Measurements from ENCODE around the gene UNC79.

UNC79 gene

DNA sequence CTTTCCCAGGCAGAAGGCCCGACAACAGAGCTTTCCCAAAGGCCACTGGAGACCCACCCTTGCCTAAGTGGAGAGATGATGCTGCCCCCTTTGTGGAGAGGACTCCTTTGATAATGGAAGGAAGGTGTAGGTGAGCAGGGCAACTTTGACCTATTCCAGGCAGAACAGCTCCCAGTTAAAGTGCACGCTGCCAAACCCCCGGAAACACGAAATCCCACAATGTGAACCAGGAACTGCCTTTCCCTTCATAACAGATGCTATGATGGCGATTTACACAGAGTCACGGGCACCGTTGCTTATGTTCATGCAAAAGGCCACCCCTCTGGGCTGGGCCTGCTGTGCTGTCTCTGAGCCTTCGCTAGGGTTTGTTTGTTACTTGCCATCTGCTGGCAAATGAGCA lies 322.9 kb downstream of the UNC79 start:
- TF ChIP-seq, protein P1, sequence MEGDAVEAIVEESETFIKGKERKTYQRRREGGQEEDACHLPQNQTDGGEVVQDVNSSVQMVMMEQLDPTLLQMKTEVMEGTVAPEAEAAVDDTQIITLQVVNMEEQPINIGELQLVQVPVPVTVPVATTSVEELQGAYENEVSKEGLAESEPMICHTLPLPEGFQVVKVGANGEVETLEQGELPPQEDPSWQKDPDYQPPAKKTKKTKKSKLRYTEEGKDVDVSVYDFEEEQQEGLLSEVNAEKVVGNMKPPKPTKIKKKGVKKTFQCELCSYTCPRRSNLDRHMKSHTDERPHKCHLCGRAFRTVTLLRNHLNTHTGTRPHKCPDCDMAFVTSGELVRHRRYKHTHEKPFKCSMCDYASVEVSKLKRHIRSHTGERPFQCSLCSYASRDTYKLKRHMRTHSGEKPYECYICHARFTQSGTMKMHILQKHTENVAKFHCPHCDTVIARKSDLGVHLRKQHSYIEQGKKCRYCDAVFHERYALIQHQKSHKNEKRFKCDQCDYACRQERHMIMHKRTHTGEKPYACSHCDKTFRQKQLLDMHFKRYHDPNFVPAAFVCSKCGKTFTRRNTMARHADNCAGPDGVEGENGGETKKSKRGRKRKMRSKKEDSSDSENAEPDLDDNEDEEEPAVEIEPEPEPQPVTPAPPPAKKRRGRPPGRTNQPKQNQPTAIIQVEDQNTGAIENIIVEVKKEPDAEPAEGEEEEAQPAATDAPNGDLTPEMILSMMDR (IDR thresholded peaks at IDR 0.05; ENCODE audit: control insufficient read depth, extremely low read depth, insufficient read depth), result no peak
- no peak overlapping the region for H3K4me3 ChIP-seq (ENCODE audit: low read depth, low read length)
- DNase-seq (ENCODE audit: low read depth), result no peak

DNA sequence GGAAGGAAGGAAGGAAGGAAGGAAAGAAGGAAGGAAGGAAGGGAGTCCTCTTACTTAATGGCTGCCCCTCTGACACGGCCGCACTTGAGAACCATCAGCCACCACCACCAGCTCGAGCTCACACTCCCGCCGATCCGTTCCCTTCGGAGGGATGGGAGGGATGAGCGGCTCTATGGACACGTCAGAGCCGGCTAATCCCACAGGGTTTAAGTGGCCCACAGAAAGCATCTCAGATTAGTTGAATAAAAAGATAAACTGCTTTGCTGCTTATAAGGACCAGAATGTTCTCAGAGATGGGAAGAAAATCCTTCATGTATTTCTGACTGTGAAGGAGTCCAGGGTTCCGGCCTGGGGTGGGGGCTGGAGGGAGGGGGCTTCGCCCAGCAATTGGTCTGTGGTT lies 326.5 kb downstream of the UNC79 start:
- DNase-seq (ENCODE audit: low read depth), result no peak
- no peak overlapping the region for H3K4me3 ChIP-seq (ENCODE audit: low read depth, low read length)
- TF ChIP-seq, protein P1 (IDR thresholded peaks at IDR 0.05; ENCODE audit: control insufficient read depth, extremely low read depth, insufficient read depth), result no peak
